Activated naive CD4-positive, alpha-beta T cell treated with Interleukin-2 at 50 U/mL for 16 hours (primary cell): ENCODE data around the gene CACNA1B.

ENCODE experiments used
- DNase-seq: peaks from one replicate; pipeline ENCODE4 v3.0.0-alpha.2; 2020

The CACNA1B gene

GRCh38 chr9:138061631-138062030 is 184.0 kb downstream of the CACNA1B start:
- DNase-seq: no peak

- no peak for DNase-seq
Measured at GRCh38 chr9:138062196-138062595, 184.6 kb downstream of the CACNA1B start.

- no peak for DNase-seq
Measured at GRCh38 chr9:138063033-138063432, 185.5 kb downstream of the CACNA1B start.

GRCh38 chr9:138063785-138064184 is 186.2 kb downstream of the CACNA1B start:
- DNase-seq: no peak

- no peak for DNase-seq
Measured at GRCh38 chr9:138064547-138064946, 187.0 kb downstream of the CACNA1B start.

GRCh38 chr9:138065287-138065686 is 187.7 kb downstream of the CACNA1B start:
- DNase-seq: no peak

- no peak for DNase-seq
Measured at GRCh38 chr9:138066049-138066448, 188.5 kb downstream of the CACNA1B start.

- no peak for DNase-seq
Measured at GRCh38 chr9:138067613-138068367, 190.2 kb downstream of the CACNA1B start.

GRCh38 chr9:138068601-138069035 is 191.0 kb downstream of the CACNA1B start:
- no peak for DNase-seq

GRCh38 chr9:138069731-138070456 is 192.3 kb downstream of the CACNA1B start:
- DNase-seq: no peak

- no peak for DNase-seq
Measured at GRCh38 chr9:138070815-138071214, 193.2 kb downstream of the CACNA1B start.

GRCh38 chr9:138071292-138071691 is 193.7 kb downstream of the CACNA1B start:
- no peak for DNase-seq

- DNase-seq: no peak
Measured at GRCh38 chr9:138071731-138072130, 194.1 kb downstream of the CACNA1B start.

- no peak for DNase-seq
Measured at GRCh38 chr9:138072161-138072842, 194.7 kb downstream of the CACNA1B start.

- DNase-seq: no peak
Measured at GRCh38 chr9:138072897-138073296, 195.3 kb downstream of the CACNA1B start.

- no peak for DNase-seq
Measured at GRCh38 chr9:138073408-138073807, 195.8 kb downstream of the CACNA1B start.

GRCh38 chr9:138073808-138074207 is 196.2 kb downstream of the CACNA1B start:
- no peak for DNase-seq

GRCh38 chr9:138074516-138074915 is 196.9 kb downstream of the CACNA1B start:
- DNase-seq: no peak

- DNase-seq: no peak
Measured at GRCh38 chr9:138075496-138075895, 197.9 kb downstream of the CACNA1B start.

- no peak for DNase-seq
Measured at GRCh38 chr9:138075961-138076649, 198.5 kb downstream of the CACNA1B start.

- no peak for DNase-seq
Measured at GRCh38 chr9:138076650-138077009, 199.0 kb downstream of the CACNA1B start.

GRCh38 chr9:138077126-138077525 is 199.5 kb downstream of the CACNA1B start:
- no peak for DNase-seq

- DNase-seq: no peak
Measured at GRCh38 chr9:138077898-138078540, 200.4 kb downstream of the CACNA1B start.
